ENCODE data around the gene RPS6KL1. TPM values are rescaled to one million over a fixed set of nuclear protein-coding genes. Genes with fewer than 3 reads are reported as not detected.

RPS6KL1 gene
- total RNA-seq (2014; rRNA removed) = 0.80 and 1.9 TPM in 2 replicates
- 0.55 TPM for polyA plus RNA-seq (2012)

DNA sequence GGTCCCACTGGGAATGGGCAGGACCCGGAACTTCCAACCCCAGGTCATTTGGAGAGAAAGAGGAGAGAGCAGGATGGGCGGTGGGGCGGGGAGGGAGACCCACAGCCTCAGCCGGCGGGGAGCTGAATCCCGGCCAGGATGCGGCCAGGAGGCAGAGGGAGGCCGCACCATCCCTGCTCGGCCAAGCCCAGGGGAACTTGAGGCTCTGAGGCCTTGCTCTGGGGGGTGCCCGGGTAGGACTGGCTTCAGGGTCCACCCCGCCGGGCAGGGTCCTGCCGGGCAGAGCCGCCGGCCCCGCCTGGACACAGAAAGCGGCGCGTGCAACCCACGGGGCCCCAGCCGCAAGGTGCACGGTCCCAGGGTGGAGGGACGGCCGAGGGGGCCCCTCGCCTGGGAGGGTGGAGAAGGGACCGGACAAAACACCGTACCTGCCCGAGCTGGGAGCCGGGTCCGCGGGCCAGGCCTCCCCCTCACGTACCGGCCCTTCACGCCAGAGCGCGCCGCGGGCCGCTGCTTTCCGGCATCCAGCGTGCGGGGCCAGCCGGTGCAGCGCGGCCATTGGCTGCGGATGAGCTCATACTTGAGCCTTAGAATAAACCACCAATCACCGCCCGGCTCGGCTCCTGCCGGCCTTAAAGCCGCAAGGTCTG is at the start of gene RPS6KL1:
TSS of gene RPS6KL1 (minus strand) at position 509 of the 650 bp plus-strand sequence. CDS start 1,719 bp downstream, outside the sequence.
- peak; percentile 56 for DNase-seq (ENCODE audit: low read depth)

- no peak for DNase-seq (ENCODE audit: low read depth)
Observed at GRCh38 chr14:74968811-74969210, 45.8 kb upstream of the RPS6KL1 start.

DNA sequence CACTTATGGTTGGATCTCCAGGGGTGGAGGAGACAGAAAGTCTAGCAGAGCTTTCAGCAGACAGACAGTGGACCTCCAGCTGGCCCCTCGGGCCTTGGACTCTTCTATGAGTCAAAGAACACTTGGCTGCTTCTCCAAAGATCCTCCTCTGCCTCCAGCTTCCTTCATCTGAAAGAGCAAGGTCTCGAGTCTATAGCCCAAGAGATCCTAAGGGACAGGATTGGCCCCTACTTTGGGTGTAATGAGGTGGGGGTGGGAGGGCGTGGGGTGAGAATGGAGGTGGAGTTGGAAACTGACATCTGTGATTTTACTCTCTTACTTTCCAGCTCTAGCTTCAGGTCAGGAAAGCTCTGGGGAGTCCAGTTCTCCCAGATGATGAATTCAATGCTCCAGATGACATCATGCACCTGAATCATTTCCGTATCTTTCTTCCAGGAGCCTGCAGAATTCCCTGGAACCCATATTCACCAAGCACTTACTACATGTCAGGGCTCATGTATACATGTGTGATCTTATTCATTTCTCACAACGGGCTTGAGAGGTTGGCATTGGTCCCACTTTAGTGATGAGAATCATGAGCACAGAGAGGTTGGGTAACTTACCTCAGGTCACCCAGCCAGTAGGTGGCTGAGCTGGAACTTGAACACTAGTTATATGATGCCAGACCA is 42.6 kb upstream of the RPS6KL1 start:
- no peak for DNase-seq (ENCODE audit: low read depth)

GRCh38 chr14:74964787-74965485 is 41.9 kb upstream of the RPS6KL1 start:
- DNase-seq (ENCODE audit: low read depth) = peak; percentile 59

DNA sequence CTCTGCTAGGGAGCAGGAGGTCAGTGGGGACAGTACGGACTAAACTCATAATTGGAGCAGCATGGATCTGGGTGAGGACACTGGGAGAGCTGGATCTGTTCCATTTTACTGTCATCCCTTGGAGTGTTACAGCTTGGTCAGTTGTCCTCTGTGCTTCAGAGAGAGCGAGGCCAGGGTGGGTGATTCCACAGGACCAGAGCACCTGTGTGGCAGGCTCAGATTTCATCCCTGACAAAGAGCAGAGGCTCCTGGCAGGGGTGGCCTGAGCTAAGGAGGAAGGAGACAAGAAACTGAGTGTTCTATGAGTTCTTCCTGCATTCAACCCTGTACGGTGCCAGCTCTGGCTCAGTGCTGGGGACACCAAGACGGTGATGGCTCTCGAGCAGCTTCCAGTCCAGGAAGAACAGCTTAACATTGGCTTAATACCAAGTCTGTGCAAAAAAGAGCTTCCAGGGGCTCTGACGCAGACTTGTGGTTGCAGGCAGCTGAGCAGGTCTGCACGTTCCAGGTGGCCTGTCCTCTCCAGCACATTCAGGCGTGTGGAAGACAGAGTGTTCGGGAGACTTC is 40.7 kb upstream of the RPS6KL1 start:
- no peak for DNase-seq (ENCODE audit: low read depth)

DNA sequence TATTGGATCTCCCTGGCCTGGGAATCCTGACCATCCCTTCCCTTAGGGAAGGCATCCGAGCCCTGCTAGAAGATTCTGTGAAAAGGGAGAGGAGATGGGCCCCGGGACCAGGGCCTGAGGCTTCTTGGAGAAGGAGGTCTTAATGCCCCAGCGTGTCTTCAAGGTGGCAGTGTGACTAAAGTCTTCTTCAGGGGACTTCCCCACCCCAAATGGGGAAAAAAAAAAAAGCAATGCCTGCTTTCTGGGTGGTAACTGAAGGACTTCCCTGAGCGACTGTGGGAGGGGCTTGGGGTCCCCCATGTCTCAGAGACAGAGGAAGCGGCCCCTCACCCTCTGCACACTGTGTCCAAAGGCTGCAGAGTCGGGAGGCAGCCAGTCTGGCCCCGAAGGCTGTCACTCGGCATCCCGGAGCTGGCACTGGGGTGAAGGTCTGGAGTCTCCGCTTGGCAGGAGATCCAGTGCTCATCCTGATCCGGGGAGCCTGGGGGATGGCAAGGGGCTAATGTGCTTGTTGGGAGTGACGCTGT is 40.2 kb upstream of the RPS6KL1 start:
- no peak for DNase-seq (ENCODE audit: low read depth)

DNA sequence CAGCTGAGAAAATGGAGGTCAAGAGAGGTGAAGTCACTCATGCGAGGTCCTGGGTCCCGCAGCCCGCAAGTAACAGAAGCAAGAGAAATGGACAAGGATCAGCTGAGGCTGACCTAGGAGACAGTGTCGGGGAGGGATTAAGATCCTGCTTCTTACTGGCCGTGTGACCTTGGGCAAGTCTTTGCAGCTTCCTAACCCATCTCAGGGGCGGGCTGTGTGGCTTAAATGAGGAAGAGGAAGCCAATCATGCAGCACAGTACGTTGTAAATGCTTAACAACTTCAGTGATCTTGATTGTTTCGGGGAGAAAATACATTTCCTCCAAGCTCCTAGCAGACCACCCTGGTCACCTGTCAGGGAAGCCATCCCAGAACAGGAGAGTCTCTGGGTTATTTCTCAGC is 39.4 kb upstream of the RPS6KL1 start:
- DNase-seq (ENCODE audit: low read depth) = no peak

DNA sequence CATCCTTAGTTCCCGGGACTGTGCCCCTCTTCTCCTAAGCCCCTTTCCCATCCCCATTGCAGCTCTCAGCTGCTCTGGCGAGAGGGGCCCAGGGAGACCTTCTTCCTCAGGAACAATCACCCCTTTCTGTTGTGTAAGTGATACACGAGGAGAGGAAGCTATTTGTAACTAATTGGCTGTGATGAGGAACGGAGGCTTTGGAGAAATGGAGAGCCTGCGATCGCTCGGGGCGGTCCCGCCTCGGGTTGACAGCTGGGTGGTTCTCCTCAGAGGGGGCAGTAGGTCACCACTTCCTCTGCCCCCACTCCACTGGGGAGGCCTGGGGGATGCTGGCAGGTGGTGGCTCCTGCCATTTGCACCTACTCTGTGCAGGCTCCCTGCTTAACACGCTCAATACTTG is 39.0 kb upstream of the RPS6KL1 start:
- DNase-seq (ENCODE audit: low read depth) = no peak

GRCh38 chr14:74961238-74961911 is 38.3 kb upstream of the RPS6KL1 start:
- no peak for DNase-seq (ENCODE audit: low read depth)

GRCh38 chr14:74960736-74961135 is 37.7 kb upstream of the RPS6KL1 start:
- DNase-seq (ENCODE audit: low read depth) = no peak

DNA sequence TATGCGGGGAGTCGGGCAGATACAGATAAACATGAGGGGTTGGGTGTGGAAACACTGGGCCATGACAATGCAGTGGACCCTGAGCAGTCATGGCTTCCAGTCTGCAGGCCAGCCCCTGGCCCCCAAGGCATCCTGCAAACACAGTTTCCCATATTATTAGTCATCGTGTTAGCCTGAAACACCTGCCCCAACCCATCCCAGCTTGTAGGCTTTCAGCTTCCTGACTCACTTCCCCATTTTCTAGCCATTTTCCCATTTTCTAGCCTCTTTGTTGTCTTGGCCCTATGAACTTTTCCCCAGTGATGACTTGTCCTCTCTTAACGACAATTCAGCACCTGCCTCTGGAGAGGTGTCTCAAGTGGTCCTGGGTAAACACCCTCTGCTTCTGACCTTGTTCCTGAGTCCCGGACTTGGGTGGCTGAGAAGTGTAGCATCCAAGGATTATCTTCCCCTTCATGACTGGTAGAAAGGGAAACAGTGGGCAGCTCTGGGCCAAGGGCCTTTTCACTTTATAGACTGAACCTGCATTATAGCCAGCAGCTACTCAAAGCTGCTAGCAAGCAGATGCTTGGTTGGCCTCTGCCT is 36.6 kb upstream of the RPS6KL1 start:
- peak; percentile 76 for DNase-seq (ENCODE audit: low read depth)

DNA sequence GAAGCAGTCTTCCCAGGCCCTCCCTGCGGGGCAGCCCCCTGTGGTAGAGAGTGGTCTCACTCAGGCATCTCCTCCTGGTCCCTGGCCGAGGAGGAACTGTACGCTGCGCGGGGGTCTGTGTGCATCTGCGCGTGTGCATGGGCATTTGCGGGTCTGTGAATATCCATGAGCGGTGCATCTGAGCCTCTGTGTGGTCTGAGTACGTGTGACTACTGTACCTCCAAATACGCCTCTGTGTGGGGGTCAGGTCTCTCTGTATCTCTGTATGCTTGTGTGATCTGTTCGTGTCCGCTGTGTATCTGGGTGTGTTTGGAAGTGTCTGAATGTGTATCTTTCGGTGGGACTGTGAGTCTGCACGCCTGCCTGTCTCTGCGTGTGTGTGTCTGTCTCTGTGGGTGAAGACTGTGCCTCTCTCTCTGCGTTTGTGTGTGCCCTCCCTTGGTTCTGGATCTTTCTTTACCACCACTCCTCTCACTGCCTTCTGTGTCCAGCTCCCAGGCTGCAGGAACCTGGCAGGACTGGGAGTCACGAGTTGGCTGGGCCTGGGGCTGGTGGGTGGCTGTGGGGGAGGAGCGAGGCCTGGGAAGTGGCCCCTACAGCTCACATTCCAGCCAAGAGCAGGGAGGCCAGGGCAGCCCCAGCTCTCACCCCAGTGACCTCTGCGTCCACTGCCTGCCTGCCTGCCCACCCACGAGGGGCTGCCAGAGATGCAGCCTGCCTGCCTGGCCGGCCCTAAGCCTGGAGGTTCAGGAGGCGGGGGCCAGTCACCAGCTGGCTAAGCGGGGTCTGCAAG is 33.4 kb upstream of the RPS6KL1 start:
- no peak for DNase-seq (ENCODE audit: low read depth)

DNA sequence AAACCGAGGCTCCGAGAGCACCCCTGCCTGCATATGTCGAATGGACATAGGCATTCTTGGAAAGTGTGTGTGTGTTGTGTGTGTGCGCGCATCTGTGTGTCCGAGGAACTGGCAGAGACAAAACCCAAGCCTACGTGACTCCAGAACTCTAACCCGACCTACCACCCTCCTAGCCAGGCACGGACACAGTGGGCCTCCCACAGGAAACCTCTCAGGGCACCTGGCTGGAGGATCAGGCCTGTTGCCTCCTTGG is 32.9 kb upstream of the RPS6KL1 start:
- no peak for DNase-seq (ENCODE audit: low read depth)

GRCh38 chr14:74955229-74956026 is 32.4 kb upstream of the RPS6KL1 start, which contains the start of gene PGF:
Gene PGF, minus strand, starts transcription at chr14:74955597. Its CDS starts 355 bp downstream, at chr14:74955242.
- DNase-seq (ENCODE audit: low read depth) = peak; percentile 64

DNA sequence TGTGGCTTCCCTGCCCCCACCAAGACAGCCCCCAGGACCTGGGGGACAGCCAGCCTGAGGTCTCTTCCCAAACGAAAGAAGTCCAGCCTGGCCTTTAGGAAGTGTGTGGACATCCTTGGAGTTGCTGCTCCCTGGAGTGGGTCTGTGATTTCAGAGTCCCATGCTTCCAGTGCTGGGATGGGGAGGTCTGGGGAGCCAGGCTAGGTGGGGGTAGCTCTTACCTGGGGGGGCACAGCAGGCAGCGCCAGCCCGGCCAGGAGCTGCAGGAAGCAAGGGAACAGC is 31.8 kb upstream of the RPS6KL1 start:
- DNase-seq (ENCODE audit: low read depth) = no peak

- DNase-seq (ENCODE audit: low read depth) = peak; percentile 37
Observed at GRCh38 chr14:74954232-74954946, 31.3 kb upstream of the RPS6KL1 start.

DNA sequence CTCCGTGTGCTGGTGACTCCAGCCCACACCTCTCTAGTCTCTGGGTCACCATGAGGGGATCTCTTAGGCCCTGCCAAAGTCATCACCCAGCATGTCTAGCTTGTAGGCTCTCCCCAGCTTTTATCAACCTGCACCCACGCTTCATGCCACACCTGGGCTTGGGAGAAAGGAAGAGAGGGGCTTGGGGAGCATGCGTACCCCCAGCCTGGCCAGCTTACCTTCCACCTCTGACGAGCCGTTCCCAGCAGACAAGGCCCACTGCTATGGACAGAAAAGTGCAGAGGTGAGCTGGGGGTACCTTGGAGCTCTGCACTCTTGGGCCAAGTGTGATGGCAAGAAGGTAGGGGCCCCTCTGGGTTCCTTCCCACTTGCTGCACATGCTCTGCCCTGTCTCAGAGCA is 30.6 kb upstream of the RPS6KL1 start:
- DNase-seq (ENCODE audit: low read depth) = no peak

DNA sequence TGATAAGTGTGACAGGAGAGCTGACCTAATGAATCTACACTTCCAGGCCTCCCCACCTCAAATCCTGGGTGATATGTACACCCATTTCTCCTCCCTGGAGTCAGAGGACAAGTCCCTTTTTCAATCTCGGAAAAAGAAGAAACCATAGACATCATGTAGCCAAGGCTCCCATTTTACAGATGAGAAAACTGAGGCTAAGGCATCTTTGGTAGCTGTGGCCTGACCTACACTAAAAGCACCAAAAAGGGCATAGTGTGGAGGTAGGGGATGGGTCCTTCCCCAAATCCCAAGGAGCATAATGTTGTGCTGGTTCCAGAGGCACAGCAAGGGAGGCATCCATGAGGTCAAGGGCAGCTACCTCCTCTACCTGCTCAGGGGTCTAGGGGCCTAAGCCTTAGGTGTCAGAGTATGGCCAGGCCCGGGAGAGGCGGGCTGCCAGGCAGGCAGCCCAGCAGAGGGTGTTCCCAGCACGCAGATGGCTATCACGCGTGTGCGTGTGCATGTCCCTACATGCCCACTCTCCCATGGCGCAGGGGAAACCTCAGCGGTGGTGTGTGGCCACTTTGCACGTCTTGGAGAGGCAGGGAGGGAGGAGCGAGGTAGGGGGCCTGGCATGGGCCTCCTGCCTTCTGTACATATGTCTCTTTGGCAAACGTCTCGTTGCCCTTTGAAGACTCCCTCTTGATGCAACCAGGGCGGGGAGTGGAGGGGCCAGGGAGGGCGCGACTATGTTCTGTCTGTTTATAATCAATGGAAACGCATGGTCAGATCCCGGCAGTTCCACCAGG is 29.8 kb upstream of the RPS6KL1 start:
- DNase-seq (ENCODE audit: low read depth) = no peak
